Measurements from ENCODE around the gene POLD2. TPM values are rescaled to one million over a fixed set of nuclear protein-coding genes. Genes with fewer than 3 reads are reported as not detected.

POLD2 gene
- total RNA-seq, 1 experiment from 2014 or later, result 131 TPM

- H2AFZ ChIP-seq (ENCODE audit: low read length), result no peak overlapping the region
Observed at GRCh38 chr7:44100458-44101302, 22.7 kb downstream of the POLD2 start.

More at GRCh38 chr7:44100458-44101302, 22.7 kb downstream of the POLD2 start:
- Histone ChIP-seq H3K79me1 (ENCODE audit: insufficient read depth, low read depth, low read length, poor library complexity, severe bottlenecking) (no peaks in the 10 kb centered on the region), H4K8ac (replicated peaks; ENCODE audit: insufficient read length, low read depth, low read length) (no peak overlapping the region), H3K56ac (ENCODE audit: insufficient read length, low read depth, low read length) (no peak overlapping the region), H2BK20ac (ENCODE audit: low read depth, low read length, poor library complexity, severe bottlenecking) (no peak overlapping the region), H3K9me3 (ENCODE audit: control insufficient read depth, low read depth, low read length) (no peaks in the 10 kb centered on the region), H3K9ac (ENCODE audit: extremely low read depth, insufficient read length, low read length) (no peak overlapping the region), H3K27ac (ENCODE audit: insufficient read length, low read depth, low read length) (no peak overlapping the region), H3K79me2 (ENCODE audit: insufficient read depth, low read length) (no peaks in the 10 kb centered on the region), H2AK5ac (ENCODE audit: insufficient read length, low read length) (no peak overlapping the region), H3K23ac (ENCODE audit: insufficient read length, low read depth, low read length) (no peak overlapping the region), H2BK15ac (ENCODE audit: low read depth, low read length) (no peak overlapping the region), H3K27me3 (ENCODE audit: insufficient read depth, low read length) (no peaks in the 10 kb centered on the region; the same call in 1 of the 2 replicates), H4K91ac (ENCODE audit: insufficient read length, low read depth, low read length) (no peak overlapping the region), H2BK5ac (ENCODE audit: insufficient read length, low read length) (no peak overlapping the region), H4K20me1 (ENCODE audit: control insufficient read depth, insufficient read depth, insufficient read length) (no peaks in the 10 kb centered on the region), H3K4ac (ENCODE audit: low read depth, low read length) (no peak overlapping the region), H4K5ac (ENCODE audit: insufficient read length, low read depth, low read length) (no peak overlapping the region), H2BK12ac (ENCODE audit: insufficient read length, low read depth, low read length) (no peak overlapping the region), H3K4me1 (ENCODE audit: insufficient read depth, low read length) (no peaks in the 10 kb centered on the region; the same call in 1 of the 2 replicates), H3T11ph (ENCODE audit: low read length) (no peak overlapping the region), H3K4me2 (ENCODE audit: insufficient read depth, insufficient read length, low read length) (no peak overlapping the region), H3K14ac (ENCODE audit: insufficient read depth, low read length) (no peak overlapping the region), H3K23me2 (ENCODE audit: insufficient read length, low read depth, low read length, poor library complexity, severe bottlenecking) (peaks cover 10% of the 10 kb centered on the region), H3K18ac (ENCODE audit: insufficient read length, low read depth, low read length) (no peak overlapping the region), H2BK120ac (ENCODE audit: low read depth, low read length, poor library complexity, severe bottlenecking) (no peak overlapping the region)
- Mint-ChIP-seq H3K4me1 (peaks cover 8 to 18% of the 10 kb centered on the region in 2 experiments), H3K27ac (no peak overlapping the region; a peak in 1 of 7 replicates), H3K36me3 (ENCODE audit: insufficient read depth in 1 of 3, low read depth in 3 of 3) (no peaks in the 10 kb centered on the region), H3K9me3 (no peaks in the 10 kb centered on the region; a peak in 1 of 5 replicates), H3K4me3 (no peak overlapping the region), H3K27me3 (ENCODE audit: low read depth) (peaks cover 31% of the 10 kb centered on the region)
- DNase-seq, result no peak
- TF ChIP-seq, protein P1, sequence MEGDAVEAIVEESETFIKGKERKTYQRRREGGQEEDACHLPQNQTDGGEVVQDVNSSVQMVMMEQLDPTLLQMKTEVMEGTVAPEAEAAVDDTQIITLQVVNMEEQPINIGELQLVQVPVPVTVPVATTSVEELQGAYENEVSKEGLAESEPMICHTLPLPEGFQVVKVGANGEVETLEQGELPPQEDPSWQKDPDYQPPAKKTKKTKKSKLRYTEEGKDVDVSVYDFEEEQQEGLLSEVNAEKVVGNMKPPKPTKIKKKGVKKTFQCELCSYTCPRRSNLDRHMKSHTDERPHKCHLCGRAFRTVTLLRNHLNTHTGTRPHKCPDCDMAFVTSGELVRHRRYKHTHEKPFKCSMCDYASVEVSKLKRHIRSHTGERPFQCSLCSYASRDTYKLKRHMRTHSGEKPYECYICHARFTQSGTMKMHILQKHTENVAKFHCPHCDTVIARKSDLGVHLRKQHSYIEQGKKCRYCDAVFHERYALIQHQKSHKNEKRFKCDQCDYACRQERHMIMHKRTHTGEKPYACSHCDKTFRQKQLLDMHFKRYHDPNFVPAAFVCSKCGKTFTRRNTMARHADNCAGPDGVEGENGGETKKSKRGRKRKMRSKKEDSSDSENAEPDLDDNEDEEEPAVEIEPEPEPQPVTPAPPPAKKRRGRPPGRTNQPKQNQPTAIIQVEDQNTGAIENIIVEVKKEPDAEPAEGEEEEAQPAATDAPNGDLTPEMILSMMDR (conservative IDR thresholded peaks at IDR 0.05), result no peak
- WGBS (ENCODE audit: extremely low coverage, insufficient read length, low lambda C conversion rate), result no CpG with 5 or more reads among the region's 10 CpGs
